Measurements from ENCODE around the gene GSTK1. TPM values are rescaled to one million over a fixed set of nuclear protein-coding genes. Genes with fewer than 3 reads are reported as not detected.
"Not testable (repeated sequence)": the region's sequence is repeated elsewhere in the genome, so short reads cannot be mapped to it uniquely, and the experiment has no call there.

The GSTK1 gene
- total RNA-seq = 63.1 and 69.1 TPM in 2 replicates

GRCh38 chr7:143263266-143264195, at the start of gene GSTK1:
GSTK1 (plus strand) TSS chr7:143263441; CDS start chr7:143263514, 73 bp downstream.
- no peak for TF ChIP-seq CTCF (IDR thresholded peaks at IDR 0.05; ENCODE audit: insufficient read depth, low read depth, low read length)
- peak; percentile 64 for DNase-seq (ENCODE audit: low read depth)
- H3K4me3 ChIP-seq (ENCODE audit: low read depth, low read length) = peak within 1 kb of the TSS; percentile 85

GRCh38 chr7:143213478-143213877, 49.8 kb upstream of the GSTK1 start:
- not testable (repeated sequence) for H3K4me3 ChIP-seq (ENCODE audit: low read depth, low read length); DNase-seq (ENCODE audit: low read depth)

GRCh38 chr7:143214789-143215679, 48.2 kb upstream of the GSTK1 start:
- peak; percentile 87 for DNase-seq (ENCODE audit: low read depth)
- H3K4me3 ChIP-seq (ENCODE audit: low read depth, low read length) = no peak overlapping the region
- peak; percentile 100 for TF ChIP-seq CTCF (IDR thresholded peaks at IDR 0.05; ENCODE audit: insufficient read depth, low read depth, low read length)

- peak; percentile 5 for DNase-seq (ENCODE audit: low read depth)
- no peak overlapping the region for H3K4me3 ChIP-seq (ENCODE audit: low read depth, low read length)
- no peak for TF ChIP-seq CTCF (IDR thresholded peaks at IDR 0.05; ENCODE audit: insufficient read depth, low read depth, low read length)
These were observed 47.1 kb upstream of the GSTK1 start for GRCh38 chr7:143216151-143216550.

GRCh38 chr7:143216686-143217085, 46.6 kb upstream of the GSTK1 start:
- no peak overlapping the region for H3K4me3 ChIP-seq (ENCODE audit: low read depth, low read length)
- TF ChIP-seq CTCF (IDR thresholded peaks at IDR 0.05; ENCODE audit: insufficient read depth, low read depth, low read length) = no peak
- no peak for DNase-seq (ENCODE audit: low read depth)

GRCh38 chr7:143217806-143218205, 45.4 kb upstream of the GSTK1 start:
- no peak for DNase-seq (ENCODE audit: low read depth)
- TF ChIP-seq CTCF (IDR thresholded peaks at IDR 0.05; ENCODE audit: insufficient read depth, low read depth, low read length) = no peak
- no peak overlapping the region for H3K4me3 ChIP-seq (ENCODE audit: low read depth, low read length)

- TF ChIP-seq CTCF (IDR thresholded peaks at IDR 0.05; ENCODE audit: insufficient read depth, low read depth, low read length) = no peak
- DNase-seq (ENCODE audit: low read depth) = no peak
- H3K4me3 ChIP-seq (ENCODE audit: low read depth, low read length) = no peak overlapping the region
These were observed 42.0 kb upstream of the GSTK1 start for GRCh38 chr7:143221286-143221685.

All from fibroblast of villous mesenchyme (primary cell).